Brain microvascular endothelial cell (primary cell): ENCODE measurements around the gene LYRM2.

ENCODE experiments used
- DNase-seq: peaks from one replicate; pipeline ENCODE4 v3.0.0-alpha.2; 2020
- H3K27ac ChIP-seq: fragments of 250-450 bp; sonication (Bioruptor Pico); 2 replicates; pipeline ENCODE4 v1.5.1; 2020; ENCODE audit warnings: mild to moderate bottlenecking, moderate library complexity
- H3K27me3 ChIP-seq: fragments of 250-450 bp; sonication (Bioruptor Pico); replicated peaks from 2 replicates; pipeline ENCODE4 v1.5.1; 2020; ENCODE audit warnings: mild to moderate bottlenecking
- H3K36me3 ChIP-seq: fragments of 250-450 bp; sonication (Bioruptor Pico); replicated peaks from 2 replicates; pipeline ENCODE4 v1.5.1; 2020; ENCODE audit warnings: mild to moderate bottlenecking
- H3K4me3 ChIP-seq: 2 replicates; pipeline ENCODE4 v1.5.1; 2011; ENCODE audit warnings: low read depth, mild to moderate bottlenecking, control low read depth, low read length, moderate library complexity
- CTCF ChIP-seq: IDR thresholded peaks from 2 replicates; pipeline ENCODE4 v1.5.1; 2011; ENCODE audit warnings: low read depth, mild to moderate bottlenecking, moderate library complexity, low read length, control low read depth, inconsistent platforms; ENCODE audit errors: missing control alignments
- in situ Hi-C: cut with HindIII; loops from 2 replicates; pipeline ENCODE4 v1.10.0; 2017; ENCODE audit warnings: low sequenced_read_pairs, low pct_ligation_motif_present

Gene LYRM2

GRCh38 chr6:89581689-89582088, 56.9 kb downstream of the LYRM2 start:
- H3K27ac ChIP-seq = no peak overlapping the region
- H3K4me3 ChIP-seq = no peak overlapping the region
- H3K27me3 ChIP-seq = no peaks in the 10 kb centered on the region
- no peak for DNase-seq
- H3K36me3 ChIP-seq = no peaks in the 10 kb centered on the region
- in situ Hi-C loops = no loop called here
- no peak for TF ChIP-seq CTCF

- no peak for DNase-seq
- Histone ChIP-seq H3K27ac (no peak overlapping the region), H3K4me3 (no peak overlapping the region), H3K36me3 (no peaks in the 10 kb centered on the region), H3K27me3 (no peaks in the 10 kb centered on the region)
- TF ChIP-seq CTCF = no peak
- in situ Hi-C loops = no loop called here
Observed at GRCh38 chr6:89580997-89581666, 57.4 kb downstream of the LYRM2 start.

- DNase-seq = no peak
- in situ Hi-C loops = no loop called here
- H3K27ac ChIP-seq = no peak overlapping the region
- H3K27me3 ChIP-seq = no peaks in the 10 kb centered on the region
- H3K4me3 ChIP-seq = no peak overlapping the region
- no peaks in the 10 kb centered on the region for H3K36me3 ChIP-seq
- TF ChIP-seq CTCF = no peak
Observed at GRCh38 chr6:89575562-89575960, 63.0 kb downstream of the LYRM2 start.

GRCh38 chr6:89574910-89575561, 63.5 kb downstream of the LYRM2 start:
- no peak for TF ChIP-seq CTCF
- no peak for DNase-seq
- Histone ChIP-seq H3K4me3 (no peak overlapping the region), H3K36me3 (no peaks in the 10 kb centered on the region), H3K27ac (no peak overlapping the region), H3K27me3 (no peaks in the 10 kb centered on the region)
- in situ Hi-C loops = no loop called here

- TF ChIP-seq CTCF = no peak
- Histone ChIP-seq H3K27ac (no peak overlapping the region), H3K4me3 (no peak overlapping the region), H3K36me3 (no peaks in the 10 kb centered on the region), H3K27me3 (peaks cover under 1% of the 10 kb centered on the region)
- no peak for DNase-seq
- in situ Hi-C loops = no loop called here
Observed at GRCh38 chr6:89567630-89568390, 70.7 kb downstream of the LYRM2 start.
